GM12892 (cell line): ENCODE data around the gene CYREN.

Experiments
- POLR2A ChIP-seq: IDR thresholded peaks from 2 replicates; pipeline ENCODE4 v1.6.1; 2011; ENCODE audit warnings: low read depth, low read length, control low read depth
- POLR2AphosphoS5 ChIP-seq: IDR thresholded peaks from 2 replicates; pipeline ENCODE4 v1.6.1; 2011; ENCODE audit warnings: low read depth, low read length, control low read depth
- TAF1 ChIP-seq: IDR thresholded peaks from 2 replicates; pipeline ENCODE4 v1.6.1; 2011; ENCODE audit warnings: low read depth, mild to moderate bottlenecking, control low read depth, low read length, borderline replicate concordance

- TF ChIP-seq TAF1 (no peak), POLR2AphosphoS5 (no peak; the same call in 1 of the 2 replicates), POLR2A (no peak; the same call in 1 of the 2 replicates)
These were observed 6.0 kb downstream of the CYREN start for GRCh38 chr7:135164357-135165061.
